Adrenal gland (tissue), 12 donors: Measurements from ENCODE around the gene PRKCE. TPM values are rescaled to one million over a fixed set of nuclear protein-coding genes. Genes with fewer than 3 reads are reported as not detected.

ENCODE experiments used
- DNase-seq, 7 donors: peaks; one replicate each; pipeline ENCODE4 v3.0.0-alpha.2; 2019 to 2020
- H3K27ac ChIP-seq, 5 donors: fragments of 200-600 bp; sonication (generic) in 4 of 5; 1 replicate in 3 of 5; 2 replicates in 2 of 5; pipeline versions ENCODE4 v1.5.1 to v1.8.0; 2016 to 2020; ENCODE audit warnings: mild to moderate bottlenecking in 1 of 5
- H3K27me3 ChIP-seq: fragments of 200-600 bp; 2 replicates; pipeline ENCODE4 v1.8.0; 2021
- H3K36me3 ChIP-seq, 2 donors: fragments of 200-600 bp; replicated peaks in 1 of 2; 1 replicate in 1 of 2; 2 replicates in 1 of 2; pipeline versions ENCODE4 v1.5.1 to v1.8.0; 2018 to 2022
- H3K4me1 ChIP-seq, 2 donors: fragments of 200-600 bp; replicated peaks in 1 of 2; 1 replicate in 1 of 2; 2 replicates in 1 of 2; pipeline versions ENCODE4 v1.5.1 to v1.8.0; 2018 to 2021
- H3K4me3 ChIP-seq, 4 donors: fragments of 200-600 bp; sonication (generic) in 3 of 4; one replicate each; pipeline ENCODE4 v1.5.1; 2016 to 2018
- H3K9me3 ChIP-seq, 3 donors: fragments of 200-600 bp; sonication (generic) in 1 of 3; replicated peaks in 1 of 3; 1 replicate in 2 of 3; 2 replicates in 1 of 3; pipeline versions ENCODE4 v1.5.1 to v1.8.0; 2016 to 2021
- POLR2A ChIP-seq, 2 donors: fragments of 450-650 bp; IDR thresholded peaks; one replicate each; pipeline ENCODE4 v1.6.1; 2017; ENCODE audit warnings: antibody characterized with exemption in 2 of 2, mild to moderate bottlenecking in 2 of 2, moderate library complexity in 1 of 2
- WGBS, 4 donors: extraction: QIAGEN DNeasy Blood & Tissue Kit in 2 of 4; methylation state at CpG; one replicate each; pipeline versions ENCODE4 v1.1.5 to v1.1.7; 2013 to 2017; 5-methylcytosine and 5-hydroxymethylcytosine counted together
- intact Hi-C, 2 donors: fragments of 100-400 bp; cut with DNase I; formaldehyde crosslinking; loops; one replicate each; pipeline versions ENCODE4 v1.14.1 to v1.15.0; 2022 to 2023
- polyA plus RNA-seq, 3 donors: library from polyadenylated mRNA; stranded (reverse); fragments of 200-250 nt in 2 of 3; fragments of 350-450 nt in 1 of 3; fragmentation: Illumina TruSeq in 1 of 3; extraction: RNeasy Lipid Tissue Mini Kit (QIAGEN cat#74804) in 1 of 3; gene quantifications; one replicate each; pipeline ENCODE4 v1.2.3, GENCODE V29; 2013 to 2014
- total RNA-seq, 9 donors: library from RNA; depleted of rRNA in 4 of 9; stranded (reverse); fragments of >200 nt in 4 of 9; fragments of 120-200 nt in 1 of 9; fragmentation: NEBNext Ultra II Directional in 1 of 9; extraction: Animal tissue kit (Norgen Biotek cat#: 25700) in 1 of 9; gene quantifications; one replicate each; pipeline versions ENCODE4 v1.1.0 to v1.2.4, GENCODE V29; 2013 to 2023
- TF ChIP-seq, protein P1 (sequence below), 6 experiments: fragments of 450-650 bp in 4 of 6; fragments of 200-600 bp in 2 of 6; sonication (generic) in 1 of 6; IDR thresholded peaks; 1 replicate in 5 of 6; 2 replicates in 1 of 6; pipeline versions ENCODE4 v1.5.1 to v1.8.0; 2016 to 2021; ENCODE audit warnings: antibody characterized with exemption in 6 of 6, mild to moderate bottlenecking in 2 of 6, moderate library complexity in 1 of 6
- donor health status: healthy with polysubstance abuse.
- donor health status: Bipolar disorder and iron deficiency.
- donor health status: DM: yes; HTN: yes; CAD: no.
- donor health status: DM: no; HTN: no; CAD: no.
- donor health status: DM: no; HTN: no; CAD: no.
- donor health status: DM: yes; HTN: yes; CAD: no.

Gene PRKCE
- total and polyA plus RNA-seq, 12 donors, result 1.9 to 19.2 (median 8.0) TPM

GRCh38 chr2:45904267-45904945, 252.9 kb downstream of the PRKCE start:
- WGBS, 4 donors, result 80 to 86% (median 81%) methylated on average over 14 to 15 of the region's 15 CpGs
- Histone ChIP-seq H3K4me1 (no peaks in the 10 kb centered on the region), H3K36me3 (no peaks in the 10 kb centered on the region), H3K27me3 (no peaks in the 10 kb centered on the region), H3K9me3 (no peaks in the 10 kb centered on the region), H3K27ac (no peak overlapping the region), H3K4me3 (no peak overlapping the region)
- intact Hi-C loops, result no loop called here
- DNase-seq, result no peak
- TF ChIP-seq POLR2A (IDR thresholded peaks at IDR 0.05), result no peak
- TF ChIP-seq, protein P1, sequence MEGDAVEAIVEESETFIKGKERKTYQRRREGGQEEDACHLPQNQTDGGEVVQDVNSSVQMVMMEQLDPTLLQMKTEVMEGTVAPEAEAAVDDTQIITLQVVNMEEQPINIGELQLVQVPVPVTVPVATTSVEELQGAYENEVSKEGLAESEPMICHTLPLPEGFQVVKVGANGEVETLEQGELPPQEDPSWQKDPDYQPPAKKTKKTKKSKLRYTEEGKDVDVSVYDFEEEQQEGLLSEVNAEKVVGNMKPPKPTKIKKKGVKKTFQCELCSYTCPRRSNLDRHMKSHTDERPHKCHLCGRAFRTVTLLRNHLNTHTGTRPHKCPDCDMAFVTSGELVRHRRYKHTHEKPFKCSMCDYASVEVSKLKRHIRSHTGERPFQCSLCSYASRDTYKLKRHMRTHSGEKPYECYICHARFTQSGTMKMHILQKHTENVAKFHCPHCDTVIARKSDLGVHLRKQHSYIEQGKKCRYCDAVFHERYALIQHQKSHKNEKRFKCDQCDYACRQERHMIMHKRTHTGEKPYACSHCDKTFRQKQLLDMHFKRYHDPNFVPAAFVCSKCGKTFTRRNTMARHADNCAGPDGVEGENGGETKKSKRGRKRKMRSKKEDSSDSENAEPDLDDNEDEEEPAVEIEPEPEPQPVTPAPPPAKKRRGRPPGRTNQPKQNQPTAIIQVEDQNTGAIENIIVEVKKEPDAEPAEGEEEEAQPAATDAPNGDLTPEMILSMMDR (IDR thresholded peaks at IDR 0.05), result no peak

GRCh38 chr2:45904946-45905631, 253.6 kb downstream of the PRKCE start:
- no peak for TF ChIP-seq POLR2A (IDR thresholded peaks at IDR 0.05)
- TF ChIP-seq, protein P1 (IDR thresholded peaks at IDR 0.05), result no peak
- Histone ChIP-seq H3K27ac (no peak overlapping the region), H3K27me3 (no peaks in the 10 kb centered on the region), H3K4me3 (no peak overlapping the region), H3K4me1 (no peaks in the 10 kb centered on the region), H3K9me3 (no peaks in the 10 kb centered on the region), H3K36me3 (no peaks in the 10 kb centered on the region)
- DNase-seq, result peak in 1 of 7 donors; percentile 63
- 70 to 90% (median 88%) methylated on average over 3 to 8 of the region's 8 CpGs for WGBS, 4 donors
- intact Hi-C loops, result no loop called here

DNA sequence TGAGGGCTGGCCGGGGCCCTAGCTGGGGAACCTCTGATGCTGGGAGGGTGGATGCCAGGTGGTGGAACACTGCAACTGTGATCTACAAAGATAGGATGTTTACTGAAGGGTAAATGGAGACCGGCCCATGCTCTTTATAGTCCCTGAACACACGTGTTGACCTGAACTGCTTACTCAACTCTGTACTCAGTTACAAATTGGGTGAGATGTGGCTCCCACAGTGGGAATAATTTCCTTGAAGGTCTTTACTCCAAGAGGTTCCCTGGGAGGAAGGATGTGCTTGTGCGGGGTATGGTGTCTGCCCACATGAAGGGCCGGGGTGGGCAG, 254.1 kb downstream of the PRKCE start:
- H3K4me1 ChIP-seq, result no peaks in the 10 kb centered on the region
- 88 to 97% (median 94%) methylated on average over 4 to 5 of the region's 5 CpGs for WGBS, 4 donors
- intact Hi-C loops, result no loop called here
- H3K36me3 ChIP-seq, result no peaks in the 10 kb centered on the region
- TF ChIP-seq POLR2A (IDR thresholded peaks at IDR 0.05), result no peak
- TF ChIP-seq, protein P1 (IDR thresholded peaks at IDR 0.05), result no peak
- no peak overlapping the region for H3K27ac ChIP-seq
- H3K4me3 ChIP-seq, result no peak overlapping the region
- DNase-seq, result no peak
- no peaks in the 10 kb centered on the region for H3K9me3 ChIP-seq
- H3K27me3 ChIP-seq, result no peaks in the 10 kb centered on the region

DNA sequence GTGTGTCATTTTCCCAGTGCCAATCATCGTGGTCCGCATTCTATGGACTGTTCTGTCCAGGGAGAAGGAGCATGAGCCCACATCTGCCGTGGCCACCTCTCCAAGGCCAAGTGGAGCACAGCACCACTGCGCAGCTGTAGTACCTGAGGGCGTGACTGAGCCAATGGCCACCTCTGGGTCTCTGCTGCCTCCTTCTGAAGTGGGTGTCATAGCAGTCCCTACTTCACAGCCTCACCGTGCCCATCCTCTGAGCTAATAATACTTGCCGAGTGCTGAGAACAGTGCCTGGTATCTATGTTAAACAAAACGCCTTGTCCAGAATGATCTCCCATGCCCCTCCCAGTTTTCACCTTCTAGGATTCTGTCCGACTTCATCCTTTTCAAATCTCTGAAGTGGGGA, 256.1 kb downstream of the PRKCE start:
- Histone ChIP-seq H3K27me3 (no peaks in the 10 kb centered on the region), H3K4me1 (no peaks in the 10 kb centered on the region), H3K4me3 (no peak overlapping the region), H3K9me3 (no peaks in the 10 kb centered on the region), H3K36me3 (no peaks in the 10 kb centered on the region), H3K27ac (no peak overlapping the region)
- intact Hi-C loops, result no loop called here
- no peak for DNase-seq
- TF ChIP-seq, protein P1 (IDR thresholded peaks at IDR 0.05), result no peak
- 91 to 96% (median 94%) methylated on average over 5 to 9 of the region's 9 CpGs for WGBS, 4 donors
